B cell (primary cell): Measurements from ENCODE around the gene KRT6B.

Experiments used
- EZH2 ChIP-seq: IDR thresholded peaks from 2 replicates; pipeline ENCODE4 v1.6.1; 2012; ENCODE audit warnings: borderline replicate concordance, low read depth, mild to moderate bottlenecking, moderate library complexity, low read length; ENCODE audit not compliant: insufficient read depth, poor library complexity, severe bottlenecking
- TF ChIP-seq, protein P1 (sequence below): fragments of 200-600 bp; IDR thresholded peaks from one replicate; pipeline ENCODE4 v1.8.0; 2022; ENCODE audit warnings: antibody characterized with exemption, mild to moderate bottlenecking

- TF ChIP-seq, protein P1, sequence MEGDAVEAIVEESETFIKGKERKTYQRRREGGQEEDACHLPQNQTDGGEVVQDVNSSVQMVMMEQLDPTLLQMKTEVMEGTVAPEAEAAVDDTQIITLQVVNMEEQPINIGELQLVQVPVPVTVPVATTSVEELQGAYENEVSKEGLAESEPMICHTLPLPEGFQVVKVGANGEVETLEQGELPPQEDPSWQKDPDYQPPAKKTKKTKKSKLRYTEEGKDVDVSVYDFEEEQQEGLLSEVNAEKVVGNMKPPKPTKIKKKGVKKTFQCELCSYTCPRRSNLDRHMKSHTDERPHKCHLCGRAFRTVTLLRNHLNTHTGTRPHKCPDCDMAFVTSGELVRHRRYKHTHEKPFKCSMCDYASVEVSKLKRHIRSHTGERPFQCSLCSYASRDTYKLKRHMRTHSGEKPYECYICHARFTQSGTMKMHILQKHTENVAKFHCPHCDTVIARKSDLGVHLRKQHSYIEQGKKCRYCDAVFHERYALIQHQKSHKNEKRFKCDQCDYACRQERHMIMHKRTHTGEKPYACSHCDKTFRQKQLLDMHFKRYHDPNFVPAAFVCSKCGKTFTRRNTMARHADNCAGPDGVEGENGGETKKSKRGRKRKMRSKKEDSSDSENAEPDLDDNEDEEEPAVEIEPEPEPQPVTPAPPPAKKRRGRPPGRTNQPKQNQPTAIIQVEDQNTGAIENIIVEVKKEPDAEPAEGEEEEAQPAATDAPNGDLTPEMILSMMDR: no peak
- TF ChIP-seq EZH2: no peak
These were observed 38.7 kb downstream of the KRT6B start for GRCh38 chr12:52413202-52413601.
